Testis (tissue), 3 donors: Measurements from ENCODE around the gene CCDC33. TPM values are rescaled to one million over a fixed set of nuclear protein-coding genes. Genes with fewer than 3 reads are reported as not detected.
A peak's percentile ranks its signal among the peaks of the same experiment; 100 is the strongest.

Experiments used
- DNase-seq: peaks from one replicate; pipeline ENCODE4 v3.0.0-alpha.2; 2019
- H3K27ac ChIP-seq, 2 donors: fragments of 200-600 bp; sonication (generic); one replicate each; pipeline ENCODE4 v1.5.1; 2019
- H3K27me3 ChIP-seq: fragments of 200-600 bp; sonication (generic); one replicate; pipeline ENCODE4 v1.5.1; 2019
- H3K36me3 ChIP-seq: fragments of 200-600 bp; sonication (generic); one replicate; pipeline ENCODE4 v1.5.1; 2017; ENCODE audit warnings: low read depth; ENCODE audit errors: missing control alignments
- H3K4me1 ChIP-seq: fragments of 200-600 bp; sonication (generic); one replicate; pipeline ENCODE4 v1.5.1; 2019
- H3K4me3 ChIP-seq, 2 donors: fragments of 200-600 bp; sonication (generic); one replicate each; pipeline ENCODE4 v1.5.1; 2017 to 2019
- H3K9me3 ChIP-seq: fragments of 200-600 bp; sonication (generic); one replicate; pipeline ENCODE4 v1.5.1; 2017
- CTCF ChIP-seq, 3 experiments: fragments of 450-650 bp in 2 of 3; fragments of 200-600 bp in 1 of 3; sonication (generic) in 1 of 3; IDR thresholded peaks; one replicate each; pipeline ENCODE4 v1.5.1; 2016 to 2019; ENCODE audit warnings: antibody characterized with exemption in 3 of 3, mild to moderate bottlenecking in 2 of 3, moderate library complexity in 1 of 3
- POLR2A ChIP-seq: fragments of 450-650 bp; IDR thresholded peaks from one replicate; pipeline ENCODE4 v1.6.1; 2017; ENCODE audit warnings: antibody characterized with exemption, mild to moderate bottlenecking, moderate library complexity
- WGBS, 2 donors: methylation state at CpG; one replicate each; pipeline ENCODE4 v1.1.5; 2018; 5-methylcytosine and 5-hydroxymethylcytosine counted together
- intact Hi-C: fragments of 100-400 bp; cut with DNase I; formaldehyde crosslinking; loops from one replicate; pipeline ENCODE4 v1.15.1; 2023; ENCODE audit warnings: low total_unique reads
- polyA plus RNA-seq: library from polyadenylated mRNA; stranded (reverse); fragments of 350-450 nt; fragmentation: Illumina TruSeq; extraction: RNeasy Lipid Tissue Mini Kit (QIAGEN cat#74804); gene quantifications from one replicate; pipeline ENCODE4 v1.2.3, GENCODE V29; 2014; ENCODE audit warnings: low read depth, low replicate concordance; ENCODE audit not compliant: insufficient read depth
- total RNA-seq, 2 donors: library from RNA; depleted of rRNA; stranded (reverse); fragments of >200 nt; gene quantifications; one replicate each; pipeline ENCODE4 v1.2.3, GENCODE V29; 2016

CCDC33 gene
- total and polyA plus RNA-seq, 3 donors from 2014 or later: 11.6 to 41.3 (median 18.5) TPM

- Histone ChIP-seq H3K36me3 (no peaks in the 10 kb centered on the region), H3K4me3 (no peak overlapping the region), H3K4me1 (peaks cover 7% of the 10 kb centered on the region), H3K27ac (no peak overlapping the region), H3K9me3 (no peaks in the 10 kb centered on the region), H3K27me3 (no peaks in the 10 kb centered on the region)
- 92 to 95% methylated on average over 14 of the region's 14 CpGs for WGBS, 2 donors
- no peak for DNase-seq
- intact Hi-C loops: no loop called here
- TF ChIP-seq CTCF (IDR thresholded peaks at IDR 0.05) (no peak), POLR2A (no peak)
Observed at GRCh38 chr15:74343127-74343796, 107.1 kb downstream of the CCDC33 start.

GRCh38 chr15:74343797-74344127, 107.6 kb downstream of the CCDC33 start:
- Histone ChIP-seq H3K27ac (no peak overlapping the region), H3K27me3 (no peaks in the 10 kb centered on the region), H3K4me1 (peaks cover 8% of the 10 kb centered on the region), H3K36me3 (no peaks in the 10 kb centered on the region), H3K4me3 (no peak overlapping the region), H3K9me3 (no peaks in the 10 kb centered on the region)
- DNase-seq: no peak
- WGBS, 2 donors: 95 to 98% methylated on average over 8 of the region's 8 CpGs
- intact Hi-C loops: no loop called here
- TF ChIP-seq POLR2A (no peak), CTCF (IDR thresholded peaks at IDR 0.05) (no peak)

- TF ChIP-seq CTCF (IDR thresholded peaks at IDR 0.05) (no peak), POLR2A (no peak)
- H3K27ac ChIP-seq: no peak overlapping the region
- no peak overlapping the region for H3K4me3 ChIP-seq
- intact Hi-C loops: no loop called here
- no peaks in the 10 kb centered on the region for H3K27me3 ChIP-seq
- DNase-seq: no peak
- H3K36me3 ChIP-seq: no peaks in the 10 kb centered on the region
- H3K4me1 ChIP-seq: peaks cover 17% of the 10 kb centered on the region
- 87 to 92% methylated on average over 9 to 10 of the region's 10 CpGs for WGBS, 2 donors
- no peaks in the 10 kb centered on the region for H3K9me3 ChIP-seq
Observed at GRCh38 chr15:74345051-74345450, 108.9 kb downstream of the CCDC33 start.

GRCh38 chr15:74347757-74348250, 111.7 kb downstream of the CCDC33 start:
- H3K9me3 ChIP-seq: no peaks in the 10 kb centered on the region
- TF ChIP-seq CTCF (IDR thresholded peaks at IDR 0.05) (no peak), POLR2A (no peak)
- 84 to 93% methylated on average over 8 to 13 of the region's 13 CpGs for WGBS, 2 donors
- no peak overlapping the region for H3K27ac ChIP-seq
- H3K36me3 ChIP-seq: no peaks in the 10 kb centered on the region
- H3K27me3 ChIP-seq: no peaks in the 10 kb centered on the region
- DNase-seq: no peak
- H3K4me1 ChIP-seq: peaks cover 15% of the 10 kb centered on the region
- H3K4me3 ChIP-seq: no peak overlapping the region
- intact Hi-C loops: no loop called here

- peak overlapping the region; percentile 42 to 57 for H3K27ac ChIP-seq
- TF ChIP-seq CTCF (IDR thresholded peaks at IDR 0.05): no peak
- TF ChIP-seq POLR2A: no peak
- no peaks in the 10 kb centered on the region for H3K27me3 ChIP-seq
- H3K4me3 ChIP-seq: no peak overlapping the region
- intact Hi-C loops: no loop called here
- no peak for DNase-seq
- no peaks in the 10 kb centered on the region for H3K9me3 ChIP-seq
- H3K4me1 ChIP-seq: peaks cover 15% of the 10 kb centered on the region
- no peaks in the 10 kb centered on the region for H3K36me3 ChIP-seq
- WGBS, 2 donors: 77 to 78% methylated on average over 3 of the region's 3 CpGs
Observed at GRCh38 chr15:74349241-74349778, 113.2 kb downstream of the CCDC33 start.
